ENCODE measurements around the gene HSD11B2.
"Not testable (repeated sequence)": the region's sequence is repeated elsewhere in the genome, so short reads cannot be mapped to it uniquely, and the experiment has no call there.

The HSD11B2 gene

GRCh38 chr16:67413978-67414911, 16.7 kb upstream of the HSD11B2 start:
- peaks cover 10 to 35% of the 10 kb centered on the region in 2 donors for H3K27me3 Mint-ChIP-seq
- no peaks in the 10 kb centered on the region for H3K9me3 Mint-ChIP-seq
- peaks cover 10 to 11% of the 10 kb centered on the region in 2 donors for H3K4me1 Mint-ChIP-seq (ENCODE audit: low read depth in 2 of 2)
- no peak overlapping the region for H3K27ac Mint-ChIP-seq
- DNase-seq: no peak
- peaks cover 3% of the 10 kb centered on the region for H3K36me3 Mint-ChIP-seq (ENCODE audit: insufficient read depth)
- ATAC-seq (replicated peaks): no peak
- peak overlapping the region; percentile 24 to 69 for H3K4me3 Mint-ChIP-seq

- Mint-ChIP-seq H3K27me3 (peaks cover 13 to 34% of the 10 kb centered on the region in 2 donors), H3K4me3 (peak overlapping the region; percentile 68 to 69)
Observed at GRCh38 chr16:67415421-67415820, 15.5 kb upstream of the HSD11B2 start.

GRCh38 chr16:67415872-67416793, 14.8 kb upstream of the HSD11B2 start, which contains the start of gene ZDHHC1:
TSS of gene ZDHHC1 (minus strand) at chr16:67416477. CDS start at chr16:67407775, 8,702 bp downstream.
- ATAC-seq (replicated peaks) (peak; percentile 92), DNase-seq (peak; percentile 39 to 54 (median 54))
- Mint-ChIP-seq H3K4me3 (peak within 1 kb of the TSS; percentile 75 to 82), H3K9me3 (no peaks in the 10 kb centered on the region), H3K27me3 (peaks cover 13 to 36% of the 10 kb centered on the region in 2 donors), H3K4me1 (ENCODE audit: low read depth in 2 of 2) (peaks cover 10 to 11% of the 10 kb centered on the region in 2 donors), H3K36me3 (ENCODE audit: insufficient read depth) (peaks cover 3% of the 10 kb centered on the region), H3K27ac (peak within 1 kb of the TSS in 1 of 2 donors; percentile 49)

More at GRCh38 chr16:67415421-67415820, 15.5 kb upstream of the HSD11B2 start:
- Mint-ChIP-seq H3K4me1 (ENCODE audit: low read depth in 2 of 2) (peaks cover 10 to 11% of the 10 kb centered on the region in 2 donors), H3K27ac (peak overlapping the region in 1 of 2 donors; percentile 49)
- not testable (repeated sequence) for ATAC-seq (replicated peaks); H3K36me3 Mint-ChIP-seq (ENCODE audit: insufficient read depth); DNase-seq; H3K9me3 Mint-ChIP-seq

- Mint-ChIP-seq H3K36me3 (ENCODE audit: insufficient read depth) (peaks cover 3% of the 10 kb centered on the region), H3K4me3 (peak overlapping the region; percentile 59 to 75), H3K27me3 (peaks cover 17 to 48% of the 10 kb centered on the region in 2 donors), H3K4me1 (ENCODE audit: low read depth in 2 of 2) (peaks cover 10 to 11% of the 10 kb centered on the region in 2 donors), H3K27ac (no peak overlapping the region), H3K9me3 (no peaks in the 10 kb centered on the region)
- no peak for DNase-seq
- no peak for ATAC-seq (replicated peaks)
Observed at GRCh38 chr16:67417333-67418061, 13.4 kb upstream of the HSD11B2 start.

GRCh38 chr16:67419502-67419901, 11.4 kb upstream of the HSD11B2 start:
- Mint-ChIP-seq H3K27me3 (peaks cover 29 to 59% of the 10 kb centered on the region in 2 donors), H3K36me3 (ENCODE audit: insufficient read depth) (peaks cover 3% of the 10 kb centered on the region), H3K4me3 (no peak overlapping the region), H3K4me1 (ENCODE audit: low read depth in 2 of 2) (peaks cover 8 to 10% of the 10 kb centered on the region in 2 donors), H3K9me3 (no peaks in the 10 kb centered on the region), H3K27ac (no peak overlapping the region)
- ATAC-seq (replicated peaks) (no peak), DNase-seq (no peak)

- Mint-ChIP-seq H3K36me3 (ENCODE audit: insufficient read depth) (peaks cover 3% of the 10 kb centered on the region), H3K27me3 (peaks cover 30 to 64% of the 10 kb centered on the region in 2 donors), H3K4me3 (no peak overlapping the region), H3K27ac (no peak overlapping the region), H3K9me3 (no peaks in the 10 kb centered on the region), H3K4me1 (ENCODE audit: low read depth in 2 of 2) (peaks cover 8 to 10% of the 10 kb centered on the region in 2 donors)
- no peak for ATAC-seq (replicated peaks)
- DNase-seq: no peak
Observed at GRCh38 chr16:67419931-67420330, 11.0 kb upstream of the HSD11B2 start.

- Mint-ChIP-seq H3K27ac (no peak overlapping the region), H3K36me3 (ENCODE audit: insufficient read depth) (peaks cover 3% of the 10 kb centered on the region), H3K4me1 (ENCODE audit: low read depth in 2 of 2) (peaks cover 4 to 5% of the 10 kb centered on the region in 2 donors), H3K4me3 (no peak overlapping the region), H3K27me3 (peaks cover 41 to 73% of the 10 kb centered on the region in 2 donors), H3K9me3 (no peaks in the 10 kb centered on the region)
- DNase-seq (no peak), ATAC-seq (replicated peaks) (no peak)
Observed at GRCh38 chr16:67421030-67421429, 9.9 kb upstream of the HSD11B2 start.

- Mint-ChIP-seq H3K4me3 (no peak overlapping the region), H3K27ac (no peak overlapping the region), H3K9me3 (no peaks in the 10 kb centered on the region), H3K4me1 (ENCODE audit: low read depth in 2 of 2) (no peaks in the 10 kb centered on the region), H3K36me3 (ENCODE audit: insufficient read depth) (no peaks in the 10 kb centered on the region), H3K27me3 (peaks cover 46 to 74% of the 10 kb centered on the region in 2 donors)
- DNase-seq: no peak
- no peak for ATAC-seq (replicated peaks)
Observed at GRCh38 chr16:67423015-67423414, 7.9 kb upstream of the HSD11B2 start.

GRCh38 chr16:67423611-67424260, 7.2 kb upstream of the HSD11B2 start:
- no peak overlapping the region for H3K27ac Mint-ChIP-seq
- DNase-seq (no peak), ATAC-seq (replicated peaks) (no peak)
- no peaks in the 10 kb centered on the region for H3K36me3 Mint-ChIP-seq (ENCODE audit: insufficient read depth)
- peaks cover 46 to 78% of the 10 kb centered on the region in 2 donors for H3K27me3 Mint-ChIP-seq
- no peaks in the 10 kb centered on the region for H3K4me1 Mint-ChIP-seq (ENCODE audit: low read depth in 2 of 2)
- H3K9me3 Mint-ChIP-seq: no peaks in the 10 kb centered on the region
- H3K4me3 Mint-ChIP-seq: no peak overlapping the region

- Mint-ChIP-seq H3K27ac (no peak overlapping the region), H3K36me3 (ENCODE audit: insufficient read depth) (peaks cover 1% of the 10 kb centered on the region), H3K27me3 (peaks cover 49 to 80% of the 10 kb centered on the region in 2 donors), H3K4me3 (no peak overlapping the region), H3K4me1 (ENCODE audit: low read depth in 2 of 2) (no peaks in the 10 kb centered on the region), H3K9me3 (no peaks in the 10 kb centered on the region)
- DNase-seq (no peak), ATAC-seq (replicated peaks) (no peak)
Observed at GRCh38 chr16:67424261-67424615, 6.7 kb upstream of the HSD11B2 start.

- ATAC-seq (replicated peaks) (no peak), DNase-seq (no peak)
- Mint-ChIP-seq H3K36me3 (ENCODE audit: insufficient read depth) (peaks cover 5% of the 10 kb centered on the region), H3K9me3 (no peaks in the 10 kb centered on the region), H3K27ac (no peak overlapping the region), H3K4me1 (ENCODE audit: low read depth in 2 of 2) (no peaks in the 10 kb centered on the region), H3K4me3 (no peak overlapping the region), H3K27me3 (peaks cover 49 to 80% of the 10 kb centered on the region in 2 donors)
Observed at GRCh38 chr16:67425061-67425460, 5.9 kb upstream of the HSD11B2 start.

GRCh38 chr16:67425580-67425979, 5.3 kb upstream of the HSD11B2 start:
- DNase-seq (no peak), ATAC-seq (replicated peaks) (no peak)
- H3K36me3 Mint-ChIP-seq (ENCODE audit: insufficient read depth): peaks cover 5% of the 10 kb centered on the region
- H3K4me3 Mint-ChIP-seq: no peak overlapping the region
- H3K4me1 Mint-ChIP-seq (ENCODE audit: low read depth in 2 of 2): peaks cover 3 to 4% of the 10 kb centered on the region in 2 donors
- H3K9me3 Mint-ChIP-seq: no peaks in the 10 kb centered on the region
- peaks cover 54 to 84% of the 10 kb centered on the region in 2 donors for H3K27me3 Mint-ChIP-seq
- H3K27ac Mint-ChIP-seq: no peak overlapping the region

Measured in effector memory CD8-positive, alpha-beta T cell (primary cell).